ENCODE results near the gene SFRP4. TPM values are rescaled to one million over a fixed set of nuclear protein-coding genes. Genes with fewer than 3 reads are reported as not detected.

SFRP4 gene
- total and polyA plus RNA-seq, 5 experiments from 2014 or later: not detected

DNA sequence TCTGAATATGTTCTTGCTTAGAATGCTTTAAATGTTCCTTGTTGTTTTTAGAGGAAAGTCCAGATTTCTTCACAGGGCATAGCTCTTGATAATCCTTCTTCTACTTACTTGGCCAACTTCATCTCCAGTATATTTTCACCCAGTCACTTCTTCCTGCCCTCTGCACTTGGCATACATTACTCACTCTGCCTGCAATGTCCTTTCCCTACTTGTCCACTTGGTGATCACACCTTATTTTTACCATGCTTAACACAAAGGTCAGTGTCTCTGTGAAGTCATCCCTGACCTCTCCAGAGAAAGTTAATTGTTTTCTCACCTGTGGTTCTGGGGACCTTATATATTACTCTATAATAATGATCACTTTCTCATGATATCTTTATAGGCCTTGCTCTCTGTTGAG, 23.3 kb downstream of the SFRP4 start:
- no peak overlapping the region for H3K27ac Mint-ChIP-seq
- H3K9me3 Mint-ChIP-seq: peaks cover 0 to 6% (median 0%) of the 10 kb centered on the region in 9 donors
- no peak for DNase-seq
- H3K4me3 Mint-ChIP-seq: no peak overlapping the region
- H3K36me3 Mint-ChIP-seq: peaks cover 0 to 4% (median 0%) of the 10 kb centered on the region in 3 donors
- no peak for ATAC-seq
- POLR2A ChIA-PET: no interaction called here
- no peaks in the 10 kb centered on the region for H3K4me1 Mint-ChIP-seq
- H3K27me3 Mint-ChIP-seq: peaks cover 0 to 9% (median 7%) of the 10 kb centered on the region in 5 donors

DNA sequence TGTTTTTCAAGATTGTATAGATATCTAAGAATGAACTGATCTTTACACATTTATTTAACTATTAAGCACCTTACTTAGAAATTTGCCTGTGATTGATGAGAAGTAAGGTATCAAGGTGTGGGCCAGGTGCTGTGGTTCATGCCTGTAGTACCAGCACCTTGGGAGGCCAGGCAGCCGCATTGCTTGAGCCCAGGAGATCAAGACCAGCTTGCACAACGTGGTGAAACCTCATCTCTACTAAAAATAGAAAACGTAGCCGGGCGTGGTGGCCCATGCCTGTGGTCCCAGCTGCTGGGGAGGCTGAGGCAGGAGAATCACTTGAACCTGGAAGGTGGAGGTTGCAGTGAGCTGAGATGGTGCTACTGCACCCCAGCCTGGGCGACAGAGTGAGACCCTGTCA, 34.5 kb downstream of the SFRP4 start:
- ATAC-seq: no peak
- Mint-ChIP-seq H3K9me3 (peaks cover 0 to 5% (median 0%) of the 10 kb centered on the region in 9 donors), H3K36me3 (no peaks in the 10 kb centered on the region), H3K4me1 (no peaks in the 10 kb centered on the region), H3K4me3 (no peak overlapping the region), H3K27me3 (peaks cover 7 to 25% (median 12%) of the 10 kb centered on the region in 5 donors), H3K27ac (no peak overlapping the region)
- POLR2A ChIA-PET: no interaction called here
- no peak for DNase-seq

Other genes starting within 250 kb of the SFRP4 start
- gene GPR141, start 233.1 kb downstream of the SFRP4 start, total RNA-seq: not detected
- 1 to 10 TPM in 1 of 3 donors, under 1 TPM in 1, not detected in 1; 0.11 to 2.1 TPM for gene GPR141, start 233.1 kb downstream of the SFRP4 start, polyA plus RNA-seq
- gene NME8, start 68.2 kb downstream of the SFRP4 start, total RNA-seq: not detected
- not detected for gene NME8, start 68.2 kb downstream of the SFRP4 start, polyA plus RNA-seq
- gene EPDR1, start 3.8 kb upstream of the SFRP4 start, total RNA-seq: under 1 TPM; 0.71 to 0.75 TPM
- gene EPDR1, start 3.8 kb upstream of the SFRP4 start, polyA plus RNA-seq: 1 to 10 TPM; 1.6 to 3.9 (median 2.2) TPM

Measured in naive thymus-derived CD8-positive, alpha-beta T cell (primary cell).